Subcutaneous abdominal adipose tissue (tissue), 5 donors: Measurements from ENCODE around the gene LGR4.
A peak's percentile ranks its signal among the peaks of the same experiment; 100 is the strongest.
"Not testable (repeated sequence)": the region's sequence is repeated elsewhere in the genome, so short reads cannot be mapped to it uniquely, and the experiment has no call there.

Experiments used
- H3K27ac ChIP-seq: one replicate; pipeline ENCODE4 v1.7.0; 2013; ENCODE audit warnings: low read depth, mild to moderate bottlenecking, inconsistent platforms, low read length, moderate library complexity
- H3K27me3 ChIP-seq, 5 donors: one replicate each; pipeline ENCODE4 v1.7.0; 2013; ENCODE audit warnings: low read length in 5 of 5, inconsistent platforms in 1 of 5; ENCODE audit not compliant: control insufficient read depth in 5 of 5, insufficient read depth in 4 of 5
- H3K36me3 ChIP-seq, 5 donors: one replicate each; pipeline ENCODE4 v1.7.0; 2013; ENCODE audit warnings: low read length in 5 of 5; ENCODE audit not compliant: control insufficient read depth in 5 of 5, insufficient read depth in 5 of 5
- H3K4me1 ChIP-seq, 5 donors: one replicate each; pipeline ENCODE4 v1.7.0; 2013; ENCODE audit warnings: low read length in 5 of 5, mild to moderate bottlenecking in 3 of 5, moderate library complexity in 1 of 5; ENCODE audit not compliant: control insufficient read depth in 5 of 5, insufficient read depth in 5 of 5
- H3K4me3 ChIP-seq, 5 donors: one replicate each; pipeline ENCODE4 v1.7.0; 2013; ENCODE audit warnings: low read length in 5 of 5, low read depth in 1 of 5
- H3K9ac ChIP-seq, 5 donors: one replicate each; pipeline ENCODE4 v1.7.0; 2013; ENCODE audit warnings: low read length in 5 of 5, mild to moderate bottlenecking in 4 of 5, moderate library complexity in 3 of 5
- H3K9me3 ChIP-seq, 5 donors: one replicate each; pipeline ENCODE4 v1.7.0; 2013; ENCODE audit warnings: low read length in 5 of 5; ENCODE audit not compliant: control insufficient read depth in 5 of 5
- donor health status: healthy.
- donor health status: healthy.
- donor health status: healthy.
- donor health status: healthy.
- donor health status: healthy.

LGR4 gene

GRCh38 chr11:27348340-27348873 is 124.2 kb downstream of the LGR4 start:
- H3K9me3 ChIP-seq, result no peaks in the 10 kb centered on the region
- H3K4me3 ChIP-seq, result no peak overlapping the region
- H3K36me3 ChIP-seq, result no peaks in the 10 kb centered on the region

DNA sequence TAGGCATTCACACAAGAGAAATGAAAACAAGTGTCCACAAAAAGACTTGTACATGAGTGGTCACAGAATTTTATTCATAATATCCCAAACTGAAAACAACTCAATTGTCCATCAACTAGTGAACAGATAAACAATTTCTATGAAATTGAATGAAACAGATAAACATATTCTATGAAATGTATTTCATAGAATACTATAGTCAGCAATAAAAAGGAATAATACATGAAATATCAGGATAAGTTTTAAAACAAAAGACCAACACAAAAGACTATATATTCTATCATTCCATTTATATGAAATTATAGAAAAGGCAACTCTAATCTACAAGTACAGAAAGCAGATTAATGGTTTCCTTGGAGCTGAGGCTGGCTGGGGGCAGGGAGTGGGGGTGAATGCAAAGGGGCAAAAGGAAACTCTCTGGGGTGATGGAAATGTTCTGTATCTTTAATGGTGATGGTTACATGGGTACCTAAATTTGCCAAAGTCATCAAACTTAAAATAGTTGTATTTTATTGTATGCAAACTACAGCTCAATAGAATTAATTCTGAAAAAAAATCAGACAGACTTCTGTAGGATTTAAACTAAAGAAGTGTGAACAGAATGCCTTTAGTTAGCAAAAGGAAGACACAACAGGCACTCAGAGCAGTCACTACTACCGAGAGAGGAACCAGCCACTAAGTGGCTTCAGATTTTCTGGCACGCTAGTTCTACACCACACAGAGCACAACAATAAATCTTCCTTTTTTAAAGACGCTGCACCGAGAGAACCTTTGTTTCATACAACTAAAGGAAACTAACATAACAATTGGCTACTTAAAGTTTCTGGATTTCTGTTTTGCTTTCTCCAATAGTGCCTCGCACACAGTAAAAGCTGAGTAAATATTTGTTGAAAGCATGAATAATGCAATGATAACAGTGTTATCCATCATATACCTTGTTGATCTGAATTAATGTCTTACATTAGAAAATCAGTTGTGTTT is 124.9 kb downstream of the LGR4 start:
- H3K9me3 ChIP-seq, result no peaks in the 10 kb centered on the region
- H3K27me3 ChIP-seq, result no peaks in the 10 kb centered on the region
- peaks cover 0 to 12% (median 7%) of the 10 kb centered on the region in 5 donors for H3K4me1 ChIP-seq
- H3K9ac ChIP-seq, result no peak overlapping the region
- no peak overlapping the region for H3K27ac ChIP-seq
- H3K36me3 ChIP-seq, result no peaks in the 10 kb centered on the region
- no peak overlapping the region for H3K4me3 ChIP-seq

More at GRCh38 chr11:27348340-27348873, 124.2 kb downstream of the LGR4 start:
- Histone ChIP-seq H3K27ac (no peak overlapping the region), H3K9ac (no peak overlapping the region), H3K4me1 (peaks cover 0 to 12% (median 7%) of the 10 kb centered on the region in 5 donors), H3K27me3 (no peaks in the 10 kb centered on the region)

DNA sequence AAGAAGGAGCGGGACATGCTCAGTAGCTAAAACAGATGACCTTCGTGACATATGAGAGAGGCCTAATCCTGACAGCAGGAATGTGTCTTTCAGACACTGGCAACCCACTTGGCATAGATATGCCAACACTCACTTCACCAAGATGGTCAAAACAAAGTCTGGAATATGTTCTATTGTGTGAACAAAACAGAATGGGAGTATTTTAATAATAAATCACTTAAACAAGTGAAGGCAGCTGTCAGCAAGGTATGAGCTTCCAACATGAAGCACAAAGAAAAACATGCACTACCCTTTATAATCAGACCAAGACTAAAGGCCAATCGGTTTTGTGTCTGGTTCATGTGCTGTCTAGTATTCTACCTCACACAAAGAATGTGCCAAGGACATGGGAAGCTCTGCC is 132.6 kb downstream of the LGR4 start:
- Histone ChIP-seq H3K36me3 (peaks cover 0 to 3% (median 0%) of the 10 kb centered on the region in 5 donors), H3K4me3 (no peak overlapping the region), H3K9ac (no peak overlapping the region), H3K4me1 (peaks cover 0 to 9% (median 0%) of the 10 kb centered on the region in 5 donors), H3K27me3 (no peaks in the 10 kb centered on the region), H3K27ac (peak overlapping the region; percentile 46), H3K9me3 (no peaks in the 10 kb centered on the region)

GRCh38 chr11:27334764-27335163 is 137.8 kb downstream of the LGR4 start:
- H3K9ac ChIP-seq, H3K27ac ChIP-seq, H3K27me3 ChIP-seq, H3K9me3 ChIP-seq, H3K4me3 ChIP-seq, H3K36me3 ChIP-seq, H3K4me1 ChIP-seq: not testable (repeated sequence)

- H3K27me3 ChIP-seq, result no peaks in the 10 kb centered on the region
- H3K27ac ChIP-seq, result no peak overlapping the region
- H3K9ac ChIP-seq, result no peak overlapping the region
- H3K9me3 ChIP-seq, result no peaks in the 10 kb centered on the region
- H3K4me1 ChIP-seq, result no peaks in the 10 kb centered on the region
- H3K36me3 ChIP-seq, result peaks cover 0 to 3% (median 0%) of the 10 kb centered on the region in 5 donors
- no peak overlapping the region for H3K4me3 ChIP-seq
These were observed 140.6 kb downstream of the LGR4 start for GRCh38 chr11:27331981-27332380.

- Histone ChIP-seq H3K27ac (no peak overlapping the region), H3K9ac (no peak overlapping the region), H3K36me3 (peaks cover 0 to 3% (median 0%) of the 10 kb centered on the region in 5 donors), H3K4me1 (no peaks in the 10 kb centered on the region), H3K4me3 (no peak overlapping the region), H3K9me3 (no peaks in the 10 kb centered on the region), H3K27me3 (no peaks in the 10 kb centered on the region)
These were observed 141.8 kb downstream of the LGR4 start for GRCh38 chr11:27330633-27331270.

- H3K4me3 ChIP-seq, result no peak overlapping the region
- H3K4me1 ChIP-seq, result no peaks in the 10 kb centered on the region
- no peak overlapping the region for H3K9ac ChIP-seq
- no peaks in the 10 kb centered on the region for H3K27me3 ChIP-seq
- no peaks in the 10 kb centered on the region for H3K9me3 ChIP-seq
- H3K36me3 ChIP-seq, result no peaks in the 10 kb centered on the region
- H3K27ac ChIP-seq, result no peak overlapping the region
These were observed 142.5 kb downstream of the LGR4 start for GRCh38 chr11:27329867-27330632.

- H3K27me3 ChIP-seq, result no peaks in the 10 kb centered on the region
- H3K4me3 ChIP-seq, result no peak overlapping the region
- H3K27ac ChIP-seq, result no peak overlapping the region
- H3K9me3 ChIP-seq, result no peaks in the 10 kb centered on the region
- no peaks in the 10 kb centered on the region for H3K4me1 ChIP-seq
- no peak overlapping the region for H3K9ac ChIP-seq
- H3K36me3 ChIP-seq, result no peaks in the 10 kb centered on the region
These were observed 144.0 kb downstream of the LGR4 start for GRCh38 chr11:27328614-27329013.

DNA sequence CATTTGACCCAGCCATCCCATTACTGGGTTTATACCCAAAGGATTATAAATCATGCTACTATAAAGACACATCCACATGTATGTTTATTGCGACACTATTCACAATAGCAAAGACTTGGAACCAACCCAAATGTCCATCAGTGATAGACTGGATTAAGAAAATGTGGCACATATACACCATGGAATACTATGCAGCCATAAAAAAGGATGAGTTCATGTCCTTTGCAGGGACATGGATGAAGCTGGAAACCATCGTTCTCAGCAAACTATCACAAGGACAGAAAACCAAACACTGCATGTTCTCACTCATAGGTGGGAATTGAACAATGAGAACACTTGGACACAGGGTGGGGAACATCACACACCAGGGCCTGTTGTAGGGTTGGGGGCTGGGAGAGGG is 145.5 kb downstream of the LGR4 start:
- not testable (repeated sequence) for H3K4me1 ChIP-seq, H3K36me3 ChIP-seq, H3K4me3 ChIP-seq, H3K9ac ChIP-seq, H3K9me3 ChIP-seq, H3K27me3 ChIP-seq, H3K27ac ChIP-seq
